HEK293T (cell line): ENCODE results near the gene RFX1.

Source experiments
- CTCF ChIA-PET: fragments of 350-600 bp; formaldehyde crosslinking; extraction: SDS; loops from one replicate; lab custom pipeline; 2021; ENCODE audit warnings: antibody characterized with exemption, inconsistent platforms; lab: Yijun Ruan, JAX
- POLR2A ChIA-PET: fragments of 350-600 bp; formaldehyde crosslinking; extraction: SDS; loops from one replicate; lab custom pipeline; 2020; ENCODE audit warnings: antibody characterized with exemption, inconsistent platforms; lab: Yijun Ruan, JAX
- DNase-seq: peaks from one replicate; pipeline ENCODE4 v3.0.0; 2012; ENCODE audit warnings: mixed read lengths; ENCODE audit errors: extremely low spot score
- ARNT ChIP-seq: fragments of 450-650 bp; IDR thresholded peaks from 2 replicates; pipeline ENCODE4 v1.6.1; 2017; ENCODE audit warnings: mild to moderate bottlenecking
- BHLHE40 ChIP-seq: fragments of 450-650 bp; IDR thresholded peaks from 2 replicates; pipeline ENCODE4 v1.6.1; 2016; ENCODE audit warnings: mild to moderate bottlenecking, moderate library complexity, borderline replicate concordance
- CTBP1 ChIP-seq: fragments of 450-650 bp; IDR thresholded peaks from 2 replicates; pipeline ENCODE4 v1.6.1; 2016; ENCODE audit warnings: borderline replicate concordance
- ELF4 ChIP-seq: fragments of 450-650 bp; IDR thresholded peaks from 2 replicates; pipeline ENCODE4 v1.6.1; 2017; ENCODE audit warnings: antibody characterized with exemption
- FOXA1 ChIP-seq: fragments of 450-650 bp; IDR thresholded peaks from 2 replicates; pipeline ENCODE4 v1.6.1; 2016; ENCODE audit warnings: mild to moderate bottlenecking
- FOXK2 ChIP-seq: fragments of 450-650 bp; IDR thresholded peaks from 2 replicates; pipeline ENCODE4 v1.6.1; 2016; ENCODE audit warnings: mild to moderate bottlenecking
- FOXM1 ChIP-seq: fragments of 450-650 bp; IDR thresholded peaks from 2 replicates; pipeline ENCODE4 v1.6.1; 2017; ENCODE audit warnings: mild to moderate bottlenecking, borderline replicate concordance
- HDGF ChIP-seq: fragments of 450-650 bp; IDR thresholded peaks from 2 replicates; pipeline ENCODE4 v1.6.1; 2017; ENCODE audit warnings: antibody characterized with exemption, borderline replicate concordance
- L3MBTL2 ChIP-seq: fragments of 450-650 bp; conservative IDR thresholded peaks from 2 replicates; pipeline ENCODE4 v1.6.1; 2016; ENCODE audit warnings: mild to moderate bottlenecking
- LEF1 ChIP-seq: fragments of 450-650 bp; IDR thresholded peaks from 2 replicates; pipeline ENCODE4 v1.6.1; 2017; ENCODE audit warnings: mild to moderate bottlenecking, borderline replicate concordance
- NFRKB ChIP-seq: fragments of 450-650 bp; IDR thresholded peaks from 2 replicates; pipeline ENCODE4 v1.6.1; 2016; ENCODE audit warnings: mild to moderate bottlenecking, moderate library complexity
- SP1 ChIP-seq: fragments of 450-650 bp; IDR thresholded peaks from 2 replicates; pipeline ENCODE4 v1.6.1; 2017
- SUZ12 ChIP-seq: fragments of 450-650 bp; IDR thresholded peaks from 2 replicates; pipeline ENCODE4 v1.6.1; 2016; ENCODE audit warnings: mild to moderate bottlenecking
- TARDBP ChIP-seq: fragments of 450-650 bp; IDR thresholded peaks from 2 replicates; pipeline ENCODE4 v1.6.1; 2016
- ZNF384 ChIP-seq: fragments of 450-650 bp; IDR thresholded peaks from 2 replicates; pipeline ENCODE4 v1.6.1; 2016
- TF ChIP-seq, protein P1 (sequence below): fragments of 450-650 bp; IDR thresholded peaks from 2 replicates; pipeline ENCODE4 v1.6.1; 2016

The RFX1 gene

DNA sequence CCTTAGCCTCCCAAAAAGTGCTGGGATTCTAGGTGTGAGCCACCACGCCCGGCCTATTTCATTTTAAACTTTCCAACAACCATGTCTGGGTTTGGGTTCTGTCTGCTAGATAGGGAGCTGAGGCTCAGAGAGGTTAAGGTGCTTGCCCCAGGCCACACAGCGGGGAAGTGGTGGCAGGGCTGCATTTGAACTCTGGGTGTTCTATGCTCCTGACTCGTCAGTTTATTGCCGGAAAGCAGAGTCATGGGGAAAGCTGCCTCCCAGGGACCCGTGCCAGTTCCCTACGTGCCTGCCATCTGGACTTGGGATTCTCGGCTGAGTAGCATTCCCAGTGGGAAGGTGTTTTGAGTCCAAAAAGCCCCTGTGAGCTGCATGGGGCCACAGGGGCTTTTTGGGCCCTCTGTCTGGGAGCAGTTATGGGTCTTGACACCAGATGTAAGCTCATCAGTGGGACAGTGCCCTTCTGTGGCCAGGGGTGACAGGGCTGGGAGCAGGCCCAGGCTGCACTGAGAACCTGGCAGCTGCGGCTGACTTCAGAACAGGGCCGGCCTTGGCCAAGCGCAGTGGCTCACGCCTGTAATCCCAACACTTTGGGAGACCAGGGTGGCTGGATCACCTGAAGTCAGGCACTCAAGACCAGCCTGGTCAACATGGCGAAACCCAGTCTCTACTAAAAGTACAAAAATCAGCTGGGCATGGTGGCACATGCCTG lies 10.9 kb downstream of the RFX1 start:
- POLR2A ChIA-PET, result no interaction called here
- CTCF ChIA-PET, result no interaction called here
- TF ChIP-seq BHLHE40, result no peak
- DNase-seq, result no peak

DNA sequence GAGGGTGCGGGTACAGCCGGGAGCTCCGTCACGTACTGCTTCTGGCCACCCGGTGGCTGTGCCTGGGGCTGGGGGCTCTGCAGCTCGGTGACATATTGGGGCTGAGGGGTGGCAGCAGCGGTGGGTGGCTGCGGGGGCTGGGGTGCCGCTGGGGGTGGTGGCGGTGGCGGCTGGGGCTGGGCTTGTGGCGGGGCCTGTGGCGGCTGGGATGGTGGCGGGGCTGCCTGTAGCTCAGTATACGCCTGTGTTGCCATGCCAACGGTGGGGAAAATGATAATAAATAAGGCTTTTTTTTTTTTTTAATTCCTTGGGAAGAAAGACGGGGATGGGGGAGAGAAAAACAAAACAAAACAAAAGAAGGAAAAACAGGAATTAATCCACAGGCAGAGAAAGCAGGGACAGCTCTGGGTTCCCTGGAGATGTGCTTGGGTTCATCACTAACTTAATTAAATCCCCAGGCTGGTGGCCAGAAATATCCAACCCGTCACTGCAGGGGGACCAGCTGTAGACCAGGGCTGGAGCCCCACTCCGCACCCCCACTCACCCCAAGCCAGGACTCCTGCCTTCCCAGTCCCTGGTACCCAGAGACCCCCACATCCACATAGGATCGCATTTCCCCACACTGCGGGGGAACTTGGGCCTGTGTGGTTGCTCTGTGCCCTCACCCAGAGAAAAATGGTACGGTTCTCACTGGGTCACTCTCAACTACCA lies 12.4 kb downstream of the RFX1 start:
- TF ChIP-seq, protein P1, sequence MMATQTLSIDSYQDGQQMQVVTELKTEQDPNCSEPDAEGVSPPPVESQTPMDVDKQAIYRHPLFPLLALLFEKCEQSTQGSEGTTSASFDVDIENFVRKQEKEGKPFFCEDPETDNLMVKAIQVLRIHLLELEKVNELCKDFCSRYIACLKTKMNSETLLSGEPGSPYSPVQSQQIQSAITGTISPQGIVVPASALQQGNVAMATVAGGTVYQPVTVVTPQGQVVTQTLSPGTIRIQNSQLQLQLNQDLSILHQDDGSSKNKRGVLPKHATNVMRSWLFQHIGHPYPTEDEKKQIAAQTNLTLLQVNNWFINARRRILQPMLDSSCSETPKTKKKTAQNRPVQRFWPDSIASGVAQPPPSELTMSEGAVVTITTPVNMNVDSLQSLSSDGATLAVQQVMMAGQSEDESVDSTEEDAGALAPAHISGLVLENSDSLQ, result no peak
- TF ChIP-seq FOXM1 (no peak), TARDBP (no peak), ELF4 (no peak), HDGF (no peak), ARNT (no peak), FOXA1 (no peak), BHLHE40 (no peak), ZNF384 (no peak), SUZ12 (no peak), SP1 (no peak), NFRKB (no peak), LEF1 (no peak), FOXK2 (no peak), CTBP1 (no peak), L3MBTL2 (no peak)
- CTCF ChIA-PET, result no interaction called here
- no peak for DNase-seq
- POLR2A ChIA-PET, result interaction anchor here (1.7 kb wide), 1 partner anchor 13 kb away, joined by 3 read pairs; no protein-coding TSS in a partner anchor

DNA sequence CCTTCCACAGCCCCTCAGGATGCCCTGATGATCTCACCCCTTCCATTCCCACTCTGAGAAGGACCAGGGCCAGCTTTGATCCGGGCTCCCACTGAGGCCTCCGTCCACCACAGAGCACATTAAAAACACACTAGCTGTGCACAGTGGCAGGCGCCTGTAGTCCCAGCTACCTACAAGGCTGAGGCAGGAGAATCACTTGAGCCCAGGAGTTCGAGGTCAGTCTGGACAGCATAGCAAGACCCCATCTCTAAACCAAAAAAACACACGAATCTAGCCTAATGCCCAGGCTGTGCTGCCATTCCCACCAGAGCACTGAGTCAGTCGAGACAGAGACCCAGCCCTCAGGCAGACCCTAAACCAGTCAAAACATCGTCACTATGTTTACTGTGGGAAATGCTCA lies 14.1 kb downstream of the RFX1 start:
- no peak for DNase-seq
- ChIA-PET CTCF (interaction anchor here (0.7 kb wide), 1 partner anchor 533 kb away, joined by 3 read pairs; no protein-coding TSS in a partner anchor), POLR2A (interaction anchor here (1.7 kb wide), 1 partner anchor 14 kb away, joined by 3 read pairs; no protein-coding TSS in a partner anchor)
- TF ChIP-seq BHLHE40 (no peak), ELF4 (no peak)

DNA sequence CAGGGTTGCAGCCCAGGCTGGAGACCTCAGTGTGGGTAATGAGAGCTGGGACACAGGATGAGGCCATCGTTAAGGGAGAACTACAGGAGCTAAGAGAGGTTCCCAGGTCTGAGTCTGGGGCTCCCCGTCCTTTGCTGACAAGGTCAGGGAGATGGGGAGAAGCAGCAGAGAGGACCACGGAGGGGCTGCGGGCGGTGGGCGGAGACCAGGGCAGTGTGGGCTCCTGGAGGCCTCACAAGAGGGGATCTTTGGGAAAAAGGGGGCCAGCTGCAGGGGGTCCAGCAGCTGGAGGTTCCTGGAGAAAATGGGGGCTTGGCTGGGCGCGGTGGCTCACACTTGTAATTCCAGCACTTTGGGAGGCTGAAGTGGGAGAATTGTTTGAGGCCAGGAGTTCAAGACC lies 16.0 kb downstream of the RFX1 start:
- ChIA-PET POLR2A (interaction anchor here (1.6 kb wide), 1 partner anchor 17 kb away, joined by 5 read pairs; the partner anchor contains the start of gene RFX1), CTCF (no interaction called here)
- no peak for DNase-seq
- TF ChIP-seq NFRKB (no peak), ARNT (no peak), LEF1 (no peak), SUZ12 (no peak), BHLHE40 (no peak), FOXK2 (no peak), ZNF384 (no peak), L3MBTL2 (no peak), HDGF (no peak), CTBP1 (no peak), SP1 (no peak), TARDBP (no peak), FOXA1 (no peak), FOXM1 (no peak), ELF4 (no peak)
- TF ChIP-seq, protein P1, result no peak

DNA sequence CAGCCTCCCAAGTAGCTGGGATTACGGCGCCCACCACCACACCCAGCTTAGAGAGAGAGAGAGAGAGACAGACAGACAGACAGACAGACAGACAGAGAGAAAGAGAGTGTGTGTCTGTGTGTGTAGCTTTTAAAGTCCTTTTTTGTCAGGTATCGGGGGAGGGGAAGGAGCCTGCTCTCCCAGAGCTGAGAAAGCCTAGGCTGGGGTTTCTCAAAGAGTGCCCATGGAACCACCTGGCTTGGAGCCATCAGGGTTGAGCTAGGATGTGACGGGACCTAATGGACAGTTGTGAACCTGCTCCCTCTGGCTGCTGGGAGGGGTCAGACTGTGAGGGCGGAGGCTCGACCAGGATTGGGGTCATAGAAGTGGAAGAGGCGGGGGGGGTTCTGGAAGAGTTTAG lies 16.6 kb downstream of the RFX1 start:
- ChIA-PET POLR2A (interaction anchor here (1.6 kb wide), 1 partner anchor 17 kb away, joined by 5 read pairs; the partner anchor contains the start of gene RFX1), CTCF (interaction anchor here (0.5 kb wide), 1 partner anchor 19 kb away, joined by 3 read pairs; no protein-coding TSS in a partner anchor)
- no peak for DNase-seq
- TF ChIP-seq ARNT (no peak), CTBP1 (no peak), ZNF384 (no peak), L3MBTL2 (no peak), HDGF (no peak), NFRKB (no peak), FOXM1 (no peak)
- TF ChIP-seq, protein P1, result no peak
